GM21528 (cell line): ENCODE measurements around the gene CCL25.

ENCODE experiments used
- ATAC-seq: cut with Tn5 transposase; IDR thresholded peaks from one replicate; pipeline ENCODE4 v1.9.1; 2021; ENCODE audit warnings: mild to moderate bottlenecking, moderate library complexity; ENCODE audit not compliant: unreplicated experiment, low FRiP score

The CCL25 gene

GRCh38 chr19:8109455-8109854 is 56.9 kb downstream of the CCL25 start:
- no peak for ATAC-seq

- no peak for ATAC-seq
Observed at GRCh38 chr19:8109890-8110662, 57.5 kb downstream of the CCL25 start.

GRCh38 chr19:8110931-8111330 is 58.4 kb downstream of the CCL25 start:
- ATAC-seq: no peak

- ATAC-seq: no peak
Observed at GRCh38 chr19:8111376-8111775, 58.8 kb downstream of the CCL25 start.
